ENCODE measurements around the gene SNTG2.
"Not testable (repeated sequence)": the region's sequence is repeated elsewhere in the genome, so short reads cannot be mapped to it uniquely, and the experiment has no call there.

- TF ChIP-seq GLIS3 (CRISPR knock-in tag; IDR thresholded peaks at IDR 0.05); PPARA (CRISPR knock-in tag; IDR thresholded peaks at IDR 0.05; ENCODE audit: borderline replicate concordance); OSR1 (CRISPR knock-in tag; IDR thresholded peaks at IDR 0.05); CSDC2 (CRISPR knock-in tag; IDR thresholded peaks at IDR 0.05); ARNTL (CRISPR knock-in tag; IDR thresholded peaks at IDR 0.05; ENCODE audit: borderline replicate concordance, low read depth); ISL1 (CRISPR knock-in tag; IDR thresholded peaks at IDR 0.05); BACH2 (CRISPR knock-in tag; IDR thresholded peaks at IDR 0.05; ENCODE audit: borderline replicate concordance); RARB (CRISPR knock-in tag; IDR thresholded peaks at IDR 0.05); ESRRG (CRISPR knock-in tag; IDR thresholded peaks at IDR 0.05): not testable (repeated sequence)
- TF ChIP-seq, protein P1, sequence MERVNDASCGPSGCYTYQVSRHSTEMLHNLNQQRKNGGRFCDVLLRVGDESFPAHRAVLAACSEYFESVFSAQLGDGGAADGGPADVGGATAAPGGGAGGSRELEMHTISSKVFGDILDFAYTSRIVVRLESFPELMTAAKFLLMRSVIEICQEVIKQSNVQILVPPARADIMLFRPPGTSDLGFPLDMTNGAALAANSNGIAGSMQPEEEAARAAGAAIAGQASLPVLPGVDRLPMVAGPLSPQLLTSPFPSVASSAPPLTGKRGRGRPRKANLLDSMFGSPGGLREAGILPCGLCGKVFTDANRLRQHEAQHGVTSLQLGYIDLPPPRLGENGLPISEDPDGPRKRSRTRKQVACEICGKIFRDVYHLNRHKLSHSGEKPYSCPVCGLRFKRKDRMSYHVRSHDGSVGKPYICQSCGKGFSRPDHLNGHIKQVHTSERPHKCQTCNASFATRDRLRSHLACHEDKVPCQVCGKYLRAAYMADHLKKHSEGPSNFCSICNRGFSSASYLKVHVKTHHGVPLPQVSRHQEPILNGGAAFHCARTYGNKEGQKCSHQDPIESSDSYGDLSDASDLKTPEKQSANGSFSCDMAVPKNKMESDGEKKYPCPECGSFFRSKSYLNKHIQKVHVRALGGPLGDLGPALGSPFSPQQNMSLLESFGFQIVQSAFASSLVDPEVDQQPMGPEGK (CRISPR knock-in tag; IDR thresholded peaks at IDR 0.05; ENCODE audit: borderline replicate concordance) = not testable (repeated sequence)
- TF ChIP-seq, protein P2, sequence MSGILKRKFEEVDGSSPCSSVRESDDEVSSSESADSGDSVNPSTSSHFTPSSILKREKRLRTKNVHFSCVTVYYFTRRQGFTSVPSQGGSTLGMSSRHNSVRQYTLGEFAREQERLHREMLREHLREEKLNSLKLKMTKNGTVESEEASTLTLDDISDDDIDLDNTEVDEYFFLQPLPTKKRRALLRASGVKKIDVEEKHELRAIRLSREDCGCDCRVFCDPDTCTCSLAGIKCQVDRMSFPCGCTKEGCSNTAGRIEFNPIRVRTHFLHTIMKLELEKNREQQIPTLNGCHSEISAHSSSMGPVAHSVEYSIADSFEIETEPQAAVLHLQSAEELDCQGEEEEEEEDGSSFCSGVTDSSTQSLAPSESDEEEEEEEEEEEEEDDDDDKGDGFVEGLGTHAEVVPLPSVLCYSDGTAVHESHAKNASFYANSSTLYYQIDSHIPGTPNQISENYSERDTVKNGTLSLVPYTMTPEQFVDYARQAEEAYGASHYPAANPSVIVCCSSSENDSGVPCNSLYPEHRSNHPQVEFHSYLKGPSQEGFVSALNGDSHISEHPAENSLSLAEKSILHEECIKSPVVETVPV (CRISPR knock-in tag; IDR thresholded peaks at IDR 0.05) = not testable (repeated sequence)
Measured at GRCh38 chr2:1414901-1415300, 464.3 kb downstream of the SNTG2 start.
